Heart right ventricle (tissue), 16 donors: ENCODE measurements around the gene NSMCE1. TPM values are rescaled to one million over a fixed set of nuclear protein-coding genes. Genes with fewer than 3 reads are reported as not detected.

Experiments used
- ATAC-seq, 8 donors: fragments of 200-7000 bp; cut with Tn5 transposase; one replicate each; pipeline ENCODE4 v1.9.1; 2020; ENCODE audit warnings: mild to moderate bottlenecking in 8 of 8, moderate library complexity in 8 of 8, moderate number of reproducible peaks in 1 of 8
- DNase-seq, 2 donors: peaks; one replicate each; pipeline ENCODE4 v3.0.0-alpha.2; 2020
- H3K27ac ChIP-seq, 10 donors: fragments of 200-600 bp; sonication (generic) in 2 of 10; one replicate each; pipeline versions ENCODE4 v1.5.0 to v1.8.0; 2020 to 2022; ENCODE audit warnings: mild to moderate bottlenecking in 3 of 10
- H3K27me3 ChIP-seq, 7 donors: fragments of 200-600 bp; one replicate each; pipeline ENCODE4 v1.8.0; 2021 to 2022; ENCODE audit warnings: mild to moderate bottlenecking in 2 of 7
- H3K36me3 ChIP-seq, 9 donors: fragments of 200-600 bp; sonication (generic) in 1 of 9; one replicate each; pipeline versions ENCODE4 v1.5.0 to v1.8.0; 2020 to 2022; ENCODE audit warnings: mild to moderate bottlenecking in 2 of 9
- H3K4me1 ChIP-seq, 9 donors: fragments of 200-600 bp; sonication (generic) in 1 of 9; one replicate each; pipeline versions ENCODE4 v1.5.0 to v1.8.0; 2020 to 2022; ENCODE audit warnings: mild to moderate bottlenecking in 4 of 9
- H3K4me3 ChIP-seq, 10 donors: fragments of 200-600 bp; sonication (generic) in 2 of 10; one replicate each; pipeline versions ENCODE4 v1.5.0 to v1.8.0; 2020 to 2022; ENCODE audit warnings: mild to moderate bottlenecking in 7 of 10, moderate library complexity in 2 of 10
- H3K9me3 ChIP-seq, 11 donors: fragments of 200-600 bp in 10 of 11; sonication (generic) in 2 of 11; one replicate each; pipeline versions ENCODE4 v1.5.0 to v1.8.0; 2013 to 2022; ENCODE audit warnings: mild to moderate bottlenecking in 2 of 11, control low read depth in 1 of 11, moderate library complexity in 1 of 11
- WGBS, 2 donors: extraction: QIAGEN DNeasy Blood & Tissue Kit; methylation state at CpG; one replicate each; pipeline ENCODE4 v1.1.7; 2013; ENCODE audit warnings: inconsistent platforms in 1 of 2; 5-methylcytosine and 5-hydroxymethylcytosine counted together
- intact Hi-C, 10 donors: fragments of 100-400 bp; cut with DNase I; formaldehyde crosslinking; loops; one replicate each; pipeline versions ENCODE4 v1.11.1 to v1.14.2; 2022
- polyA plus RNA-seq, 2 donors: library from polyadenylated mRNA; stranded (reverse); fragments of 200-250 nt; gene quantifications; one replicate each; pipeline ENCODE4 v1.2.3, GENCODE V29; 2013
- total RNA-seq, 10 donors: library from RNA; stranded (reverse); fragmentation: NEBNext Ultra II Directional in 3 of 10; extraction: Animal tissue kit (Norgen Biotek cat#: 25700) in 3 of 10; gene quantifications; one replicate each; pipeline versions ENCODE4 v1.2.1 to v1.2.4, GENCODE V29; 2021 to 2023
- TF ChIP-seq, protein P1 (sequence below), 9 donors: fragments of 200-600 bp; sonication (generic) in 2 of 9; IDR thresholded peaks; one replicate each; pipeline versions ENCODE4 v1.5.0 to v1.8.0; 2021 to 2022; ENCODE audit warnings: antibody characterized with exemption in 9 of 9, mild to moderate bottlenecking in 5 of 9, moderate library complexity in 1 of 9
- donor health status: Arrhythmogenic right ventricular cardiomyopathy.
- donor health status: ischemic (EF 13 %, LVEDD 7.1; RV severe dilation, severe dysfunction).
- donor health status: healthy with polysubstance abuse.
- donor health status: DM: no; HTN: yes; CAD: no.
- donor health status: DM: no; HTN: no; CAD: no.
- donor health status: ischemic (EF 25% LVEDD 6.9; RV normal size, moderate dysfunction).
- donor health status: ischemic (EF 25% LVEDD 5.7; RV mildly dilated, moderate dysfunction).
- donor health status: healthy.
- donor health status: DM: yes; HTN: yes; CAD: no.
- donor health status: Ischemic cardiomyopathy.
- donor health status: ischemic (EF 35%, LVEDD 5.7; RV mildly dilated, moderate dysfunction).
- donor health status: nonischemic (EF 11% LVEDD 7.7; RV severe dilation, severe dysfunction).
- donor health status: DM: yes; HTN: yes; CAD: no.
- donor health status: PGD.
- donor health status: ischemic (EF 29% LVEDD 5.4; RV normal size, mild dysfunction).
- donor health status: nonischemic (EF 23%, LVEDD 6.1; RV moderate dilation, normal function).

The NSMCE1 gene
- total and polyA plus RNA-seq, 12 donors, result 33.5 to 57.1 (median 38.1) TPM

- no peaks in the 10 kb centered on the region for H3K27me3 ChIP-seq
- intact Hi-C loops, result loop anchor here in 1 of 10 donors (10.0 kb wide), 1 partner anchor 50 kb away; no protein-coding TSS in a partner anchor
- ATAC-seq (peak in 1 of 8 donors; percentile 42), DNase-seq (no peak)
- TF ChIP-seq, protein P1, sequence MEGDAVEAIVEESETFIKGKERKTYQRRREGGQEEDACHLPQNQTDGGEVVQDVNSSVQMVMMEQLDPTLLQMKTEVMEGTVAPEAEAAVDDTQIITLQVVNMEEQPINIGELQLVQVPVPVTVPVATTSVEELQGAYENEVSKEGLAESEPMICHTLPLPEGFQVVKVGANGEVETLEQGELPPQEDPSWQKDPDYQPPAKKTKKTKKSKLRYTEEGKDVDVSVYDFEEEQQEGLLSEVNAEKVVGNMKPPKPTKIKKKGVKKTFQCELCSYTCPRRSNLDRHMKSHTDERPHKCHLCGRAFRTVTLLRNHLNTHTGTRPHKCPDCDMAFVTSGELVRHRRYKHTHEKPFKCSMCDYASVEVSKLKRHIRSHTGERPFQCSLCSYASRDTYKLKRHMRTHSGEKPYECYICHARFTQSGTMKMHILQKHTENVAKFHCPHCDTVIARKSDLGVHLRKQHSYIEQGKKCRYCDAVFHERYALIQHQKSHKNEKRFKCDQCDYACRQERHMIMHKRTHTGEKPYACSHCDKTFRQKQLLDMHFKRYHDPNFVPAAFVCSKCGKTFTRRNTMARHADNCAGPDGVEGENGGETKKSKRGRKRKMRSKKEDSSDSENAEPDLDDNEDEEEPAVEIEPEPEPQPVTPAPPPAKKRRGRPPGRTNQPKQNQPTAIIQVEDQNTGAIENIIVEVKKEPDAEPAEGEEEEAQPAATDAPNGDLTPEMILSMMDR (IDR thresholded peaks at IDR 0.05), result no peak
- peaks cover 0 to 23% (median 0%) of the 10 kb centered on the region in 9 donors for H3K4me1 ChIP-seq
- H3K36me3 ChIP-seq, result no peaks in the 10 kb centered on the region
- peaks cover 0 to 13% (median 0%) of the 10 kb centered on the region in 11 donors for H3K9me3 ChIP-seq
- H3K27ac ChIP-seq, result peak overlapping the region in 1 of 10 donors; percentile 59
- WGBS, 2 donors, result 73 to 76% methylated on average over 5 of the region's 5 CpGs
- no peak overlapping the region for H3K4me3 ChIP-seq
Measured at GRCh38 chr16:27304881-27305745, 36.5 kb upstream of the NSMCE1 start.

GRCh38 chr16:27304102-27304501 is 35.5 kb upstream of the NSMCE1 start:
- Histone ChIP-seq H3K27me3 (no peaks in the 10 kb centered on the region), H3K4me3 (no peak overlapping the region), H3K36me3 (no peaks in the 10 kb centered on the region), H3K27ac (no peak overlapping the region), H3K9me3 (peaks cover 0 to 13% (median 0%) of the 10 kb centered on the region in 11 donors), H3K4me1 (peaks cover 0 to 29% (median 0%) of the 10 kb centered on the region in 9 donors)
- no peak for ATAC-seq
- 52 to 58% methylated on average over 2 of the region's 2 CpGs for WGBS, 2 donors
- TF ChIP-seq, protein P1 (IDR thresholded peaks at IDR 0.05), result no peak
- no peak for DNase-seq
- intact Hi-C loops, result loop anchor here in 1 of 10 donors (10.0 kb wide), 1 partner anchor 51 kb away; no protein-coding TSS in a partner anchor

DNA sequence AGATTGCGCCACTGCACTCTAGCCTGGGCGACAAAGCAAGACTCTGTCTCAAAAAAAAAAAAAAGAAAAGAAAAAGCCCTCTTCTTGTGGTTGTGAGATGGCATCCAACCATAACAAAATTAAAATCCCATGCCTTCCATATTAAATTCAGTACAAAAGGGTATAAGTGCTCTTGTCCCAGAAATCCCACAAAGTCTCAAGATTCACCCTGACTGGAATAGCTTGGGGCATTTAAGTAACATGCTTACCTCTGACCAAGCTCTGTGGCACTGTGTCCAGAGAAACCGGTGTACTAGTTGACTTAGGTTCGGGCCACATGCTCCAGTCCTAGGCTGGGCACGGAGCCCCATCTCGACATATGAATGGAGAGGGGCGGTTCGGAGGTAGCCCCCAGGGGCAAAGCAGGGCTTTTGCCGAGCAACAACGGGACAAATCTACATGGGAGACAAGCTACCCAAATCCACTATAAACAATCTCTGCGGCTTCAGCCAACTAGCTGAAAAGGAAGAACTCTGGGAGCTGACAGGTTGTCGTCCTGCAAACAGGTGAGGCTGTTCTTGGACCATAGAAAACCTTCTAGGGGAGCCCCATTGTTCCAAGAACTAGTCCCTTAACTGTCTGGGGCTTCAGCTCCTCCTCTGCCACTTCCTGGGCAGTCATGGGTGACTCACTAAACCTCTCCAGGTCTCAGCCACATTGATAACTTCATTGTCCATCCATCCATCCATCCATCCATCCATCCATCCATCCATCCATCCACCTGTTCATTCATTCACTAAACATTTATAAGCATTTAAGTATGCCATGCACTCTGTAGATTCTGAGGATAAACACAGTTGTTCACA is 34.9 kb upstream of the NSMCE1 start:
- TF ChIP-seq, protein P1 (IDR thresholded peaks at IDR 0.05), result no peak
- no peak overlapping the region for H3K27ac ChIP-seq
- no peak for ATAC-seq
- no peak for DNase-seq
- 86 to 87% methylated on average over 12 of the region's 12 CpGs for WGBS, 2 donors
- intact Hi-C loops, result loop anchor here in 1 of 10 donors (10.0 kb wide), 1 partner anchor 51 kb away; no protein-coding TSS in a partner anchor
- H3K36me3 ChIP-seq, result no peaks in the 10 kb centered on the region
- H3K4me3 ChIP-seq, result no peak overlapping the region
- peaks cover 0 to 7% (median 0%) of the 10 kb centered on the region in 11 donors for H3K9me3 ChIP-seq
- H3K27me3 ChIP-seq, result no peaks in the 10 kb centered on the region
- H3K4me1 ChIP-seq, result peaks cover 0 to 29% (median 0%) of the 10 kb centered on the region in 9 donors

GRCh38 chr16:27302126-27302525 is 33.6 kb upstream of the NSMCE1 start:
- no peak for ATAC-seq
- Histone ChIP-seq H3K4me1 (peaks cover 0 to 29% (median 0%) of the 10 kb centered on the region in 9 donors), H3K36me3 (no peaks in the 10 kb centered on the region), H3K9me3 (no peaks in the 10 kb centered on the region), H3K27me3 (no peaks in the 10 kb centered on the region), H3K27ac (no peak overlapping the region), H3K4me3 (no peak overlapping the region)
- intact Hi-C loops, result loop anchor here in 1 of 10 donors (10.0 kb wide), 1 partner anchor 53 kb away; no protein-coding TSS in a partner anchor
- 91% methylated on average over 3 of the region's 3 CpGs for WGBS, 2 donors
- DNase-seq, result no peak
- TF ChIP-seq, protein P1 (IDR thresholded peaks at IDR 0.05), result no peak
